PFSK-1 (cell line): ENCODE measurements around the gene HIP1.
A peak's percentile ranks its signal among the peaks of the same experiment; 100 is the strongest.

Source experiments
- FOXP2 ChIP-seq: optimal IDR thresholded peaks from 2 replicates; pipeline ENCODE3; 2011; ENCODE audit warnings: borderline replicate concordance, control low read depth, inconsistent platforms; ENCODE audit not compliant: insufficient read depth; ENCODE audit errors: extremely low read length, extremely low read depth
- POLR2AphosphoS5 ChIP-seq: IDR thresholded peaks from 2 replicates; pipeline ENCODE4 v1.6.1; 2012; ENCODE audit warnings: low read depth, mild to moderate bottlenecking, control low read depth, low read length, moderate library complexity
- SIN3A ChIP-seq: IDR thresholded peaks from 2 replicates; pipeline ENCODE4 v1.6.1; 2012; ENCODE audit warnings: mild to moderate bottlenecking, low read length, moderate library complexity, borderline replicate concordance; ENCODE audit not compliant: insufficient read depth
- TAF1 ChIP-seq: IDR thresholded peaks from 2 replicates; pipeline ENCODE4 v1.6.1; 2012; ENCODE audit warnings: low read length, control low read depth, borderline replicate concordance; ENCODE audit not compliant: insufficient read depth
- TF ChIP-seq, protein P1 (sequence below), 2 experiments: IDR thresholded peaks; 2 replicates each; pipeline versions ENCODE4 v1.6.1 to v1.8.0; 2011 to 2012; ENCODE audit warnings: low read depth in 2 of 2, low read length in 2 of 2, control low read depth in 1 of 2, inconsistent platforms in 1 of 2, mild to moderate bottlenecking in 1 of 2, moderate library complexity in 1 of 2; ENCODE audit not compliant: insufficient read depth in 1 of 2

Gene HIP1

DNA sequence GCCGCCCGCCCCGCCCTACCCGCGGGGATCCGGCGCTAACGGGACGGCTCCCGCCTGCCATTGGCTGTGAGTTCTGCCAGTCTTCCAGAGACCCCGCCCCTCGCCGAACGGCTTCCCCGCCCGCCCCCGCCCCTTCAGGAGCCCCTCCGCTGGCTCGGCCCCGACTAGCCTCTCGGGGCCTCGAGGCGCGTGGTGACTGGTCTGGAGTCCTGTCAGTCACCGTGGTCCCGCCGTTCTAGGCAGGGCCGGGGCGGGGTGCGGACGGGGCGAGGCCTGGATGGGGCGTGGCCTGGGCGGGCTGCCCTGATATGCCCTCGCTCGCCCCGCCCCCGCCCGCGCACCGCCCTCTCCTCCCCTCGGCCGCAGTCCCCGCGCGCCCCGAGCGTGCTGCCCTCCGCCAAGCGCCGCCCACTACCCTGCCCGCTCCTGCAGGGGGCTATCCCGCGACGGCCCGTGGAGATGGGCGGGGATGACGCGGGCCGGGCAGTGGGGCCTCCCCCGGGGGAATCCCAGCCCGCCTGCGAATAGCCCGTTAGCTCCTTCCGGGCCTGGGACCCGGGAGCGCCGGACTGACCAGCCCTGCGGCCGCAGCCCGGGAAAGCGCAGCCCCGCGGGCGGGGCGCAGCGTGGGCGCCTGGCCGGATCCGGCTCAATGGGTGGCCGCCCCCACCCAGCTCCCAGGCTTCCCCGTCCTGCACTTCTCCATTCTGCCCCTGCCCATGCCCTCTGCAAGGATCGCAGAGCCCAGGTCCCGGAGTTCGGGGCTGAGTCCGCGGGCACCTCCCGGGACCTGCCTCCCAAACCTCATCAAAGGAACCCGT is 444 bp upstream of the HIP1 start:
- TF ChIP-seq FOXP2 = peak; percentile 85
- no peak for TF ChIP-seq POLR2AphosphoS5
- TF ChIP-seq SIN3A = no peak
- TF ChIP-seq, protein P1, sequence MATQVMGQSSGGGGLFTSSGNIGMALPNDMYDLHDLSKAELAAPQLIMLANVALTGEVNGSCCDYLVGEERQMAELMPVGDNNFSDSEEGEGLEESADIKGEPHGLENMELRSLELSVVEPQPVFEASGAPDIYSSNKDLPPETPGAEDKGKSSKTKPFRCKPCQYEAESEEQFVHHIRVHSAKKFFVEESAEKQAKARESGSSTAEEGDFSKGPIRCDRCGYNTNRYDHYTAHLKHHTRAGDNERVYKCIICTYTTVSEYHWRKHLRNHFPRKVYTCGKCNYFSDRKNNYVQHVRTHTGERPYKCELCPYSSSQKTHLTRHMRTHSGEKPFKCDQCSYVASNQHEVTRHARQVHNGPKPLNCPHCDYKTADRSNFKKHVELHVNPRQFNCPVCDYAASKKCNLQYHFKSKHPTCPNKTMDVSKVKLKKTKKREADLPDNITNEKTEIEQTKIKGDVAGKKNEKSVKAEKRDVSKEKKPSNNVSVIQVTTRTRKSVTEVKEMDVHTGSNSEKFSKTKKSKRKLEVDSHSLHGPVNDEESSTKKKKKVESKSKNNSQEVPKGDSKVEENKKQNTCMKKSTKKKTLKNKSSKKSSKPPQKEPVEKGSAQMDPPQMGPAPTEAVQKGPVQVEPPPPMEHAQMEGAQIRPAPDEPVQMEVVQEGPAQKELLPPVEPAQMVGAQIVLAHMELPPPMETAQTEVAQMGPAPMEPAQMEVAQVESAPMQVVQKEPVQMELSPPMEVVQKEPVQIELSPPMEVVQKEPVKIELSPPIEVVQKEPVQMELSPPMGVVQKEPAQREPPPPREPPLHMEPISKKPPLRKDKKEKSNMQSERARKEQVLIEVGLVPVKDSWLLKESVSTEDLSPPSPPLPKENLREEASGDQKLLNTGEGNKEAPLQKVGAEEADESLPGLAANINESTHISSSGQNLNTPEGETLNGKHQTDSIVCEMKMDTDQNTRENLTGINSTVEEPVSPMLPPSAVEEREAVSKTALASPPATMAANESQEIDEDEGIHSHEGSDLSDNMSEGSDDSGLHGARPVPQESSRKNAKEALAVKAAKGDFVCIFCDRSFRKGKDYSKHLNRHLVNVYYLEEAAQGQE (IDR thresholded peaks at IDR 0.05; ENCODE audit: insufficient read depth in 1 of 2, low read depth in 2 of 2, low read length in 2 of 2) = no peak

DNA sequence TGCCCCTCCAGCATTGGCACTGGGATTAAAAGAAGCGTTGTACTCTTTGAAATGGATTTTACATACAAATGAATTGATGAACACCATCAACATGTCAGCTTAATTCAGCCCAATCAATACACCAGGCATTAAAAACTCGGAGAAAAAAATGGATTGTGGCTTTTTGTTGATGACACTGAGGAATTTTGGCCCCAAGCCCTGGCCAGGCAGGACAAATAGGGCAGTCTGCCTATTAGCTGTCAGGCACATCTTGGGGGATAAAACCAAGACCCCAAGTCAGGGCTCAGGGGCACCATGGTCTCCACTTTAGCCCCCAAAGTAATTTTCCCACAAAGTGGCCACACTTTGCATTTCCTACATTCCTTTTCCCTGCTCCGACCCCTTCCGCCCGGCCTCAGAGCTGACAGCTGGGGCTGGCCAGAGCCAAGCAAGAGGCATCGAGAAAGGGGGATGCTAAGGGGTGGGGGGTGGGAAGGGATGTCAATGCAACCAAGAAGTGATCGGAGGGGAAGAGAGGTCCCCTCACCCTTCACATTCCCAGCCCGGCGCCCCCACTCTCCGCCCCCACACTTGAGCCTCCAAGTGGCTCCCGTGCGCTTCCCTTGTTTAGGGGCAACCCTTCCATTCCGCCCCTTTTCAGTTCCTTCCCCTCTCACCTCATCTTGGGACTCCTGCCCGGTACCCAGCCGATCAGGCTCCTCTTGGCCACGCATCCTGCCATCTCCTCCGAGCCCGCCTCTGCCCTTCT is 711 bp downstream of the HIP1 start:
- peak; percentile 50; the same call in 1 of the 2 replicates for TF ChIP-seq SIN3A
- no peak for TF ChIP-seq POLR2AphosphoS5

DNA sequence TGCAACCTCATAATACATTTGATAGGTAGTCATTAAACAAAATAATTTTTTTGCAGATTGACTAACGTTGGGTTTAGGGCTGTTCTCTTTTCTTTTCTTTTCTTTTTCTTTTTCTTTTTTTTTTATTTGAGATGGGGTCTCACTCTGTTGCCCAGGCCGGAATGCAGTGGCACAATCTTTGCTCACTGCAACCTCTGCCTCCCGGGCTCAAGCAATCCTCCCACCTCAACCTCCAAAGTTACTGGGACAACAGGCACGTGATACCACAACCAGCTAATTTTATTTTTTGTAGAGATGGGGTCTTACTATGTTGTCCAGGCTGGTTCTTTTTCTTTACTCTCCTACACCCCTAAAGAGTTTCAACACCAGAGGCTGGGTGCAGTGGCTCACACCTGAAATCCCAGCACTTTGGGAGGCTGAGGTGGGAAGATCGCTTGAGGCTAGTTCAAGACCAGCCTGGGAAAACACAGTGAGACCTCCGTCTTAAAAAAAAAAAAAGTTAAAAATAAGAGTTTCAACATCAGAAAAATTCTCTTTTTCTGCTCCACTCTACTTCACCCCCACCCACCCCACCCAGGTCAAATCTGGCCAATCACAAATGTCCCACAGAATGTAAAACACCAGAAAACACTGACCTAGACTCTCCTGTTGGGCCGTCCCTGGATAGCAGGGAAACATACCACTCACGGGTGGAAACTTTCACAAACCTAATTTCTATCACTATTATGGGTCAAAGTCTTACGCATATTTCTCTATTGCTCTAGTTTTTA is 3.0 kb downstream of the HIP1 start:
- TF ChIP-seq TAF1 = no peak
- no peak for TF ChIP-seq POLR2AphosphoS5
- TF ChIP-seq FOXP2 = no peak
- TF ChIP-seq, protein P1 (IDR thresholded peaks at IDR 0.05; ENCODE audit: insufficient read depth in 1 of 2, low read depth in 2 of 2, low read length in 2 of 2) = no peak
- no peak for TF ChIP-seq SIN3A

DNA sequence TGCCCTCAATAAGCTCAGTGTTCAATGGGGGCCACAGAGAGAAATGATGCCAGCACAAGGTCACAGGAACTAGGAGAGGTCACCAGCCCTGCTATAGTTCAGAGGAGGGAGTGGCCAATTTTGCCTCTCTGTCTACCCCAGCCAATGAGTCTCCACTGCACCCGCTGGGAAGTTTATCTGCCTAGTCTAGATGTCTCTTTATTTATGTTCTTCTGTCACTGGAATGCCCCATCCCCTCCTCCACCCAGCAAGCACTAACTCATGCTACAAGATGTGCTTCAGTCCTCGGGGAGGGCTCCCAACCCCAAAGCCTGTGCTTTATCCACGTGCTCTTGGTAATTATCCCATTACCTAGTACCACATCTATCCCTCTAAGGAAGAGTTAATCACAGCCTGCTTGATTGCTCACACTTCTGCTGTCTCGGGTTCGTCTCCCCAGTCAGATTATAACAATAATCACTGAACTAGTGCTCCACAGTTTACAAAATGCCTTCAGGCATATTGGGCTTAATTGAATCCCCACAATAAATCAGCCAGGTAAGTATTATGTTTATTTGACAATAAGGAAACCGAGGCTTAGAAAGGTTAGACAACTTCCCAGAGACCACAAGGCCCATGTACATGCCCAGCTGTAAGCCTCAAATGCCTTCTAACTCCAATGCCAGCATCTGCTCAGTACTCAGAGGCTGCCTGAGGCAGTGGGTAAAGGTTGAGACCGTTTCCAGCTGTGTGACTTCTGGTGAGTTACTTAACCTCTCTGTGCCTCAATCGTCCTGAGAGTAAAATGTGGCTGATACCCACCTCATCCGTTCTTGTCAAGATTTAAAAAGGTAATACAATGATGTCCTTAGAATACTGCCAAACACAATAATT is 3.9 kb downstream of the HIP1 start:
- TF ChIP-seq TAF1 = no peak
- peak; percentile 86; the same call in 1 of the 2 replicates for TF ChIP-seq SIN3A
- peak; percentile 73 for TF ChIP-seq FOXP2
- TF ChIP-seq POLR2AphosphoS5 = peak; percentile 11; the same call in 1 of the 2 replicates
- TF ChIP-seq, protein P1 (IDR thresholded peaks at IDR 0.05; ENCODE audit: insufficient read depth in 1 of 2, low read depth in 2 of 2, low read length in 2 of 2) = no peak
